HEK293 (cell line): Measurements from ENCODE around the gene FGD6.

Experiments
- CTCF ChIA-PET: fragments of 350-600 bp; formaldehyde crosslinking; extraction: SDS; loops from one replicate; lab custom pipeline; 2021; ENCODE audit warnings: antibody characterized with exemption; lab: Yijun Ruan, JAX
- POLR2A ChIA-PET: fragments of 300-600 bp; formaldehyde crosslinking; extraction: SDS; loops from one replicate; lab custom pipeline; 2020; ENCODE audit warnings: antibody characterized with exemption, inconsistent platforms; lab: Yijun Ruan, JAX
- H3K27ac ChIP-seq: fragments of 200-500 bp; sonication (Bioruptor generic); 2 replicates; pipeline ENCODE4 v1.5.1; 2014; ENCODE audit warnings: low read depth, low read length, control low read depth, inconsistent platforms; ENCODE audit errors: extremely low read depth
- H3K36me3 ChIP-seq, 2 experiments: fragments of 200-500 bp in 1 of 2; sonication (Bioruptor generic) in 1 of 2; 1 replicate in 1 of 2; 2 replicates in 1 of 2; pipeline ENCODE4 v1.5.1; 2014 to 2017; ENCODE audit warnings: inconsistent platforms in 2 of 2, low read length in 2 of 2; ENCODE audit not compliant: control insufficient read depth in 2 of 2, insufficient read depth in 1 of 2
- H3K4me1 ChIP-seq: fragments of 200-500 bp; sonication (Bioruptor generic); 2 replicates; pipeline ENCODE4 v1.5.1; 2014; ENCODE audit warnings: mild to moderate bottlenecking, low read length, inconsistent platforms; ENCODE audit not compliant: control insufficient read depth, insufficient read depth
- H3K4me3 ChIP-seq: 2 replicates; pipeline ENCODE4 v1.5.1; 2011; ENCODE audit warnings: low read depth, mild to moderate bottlenecking, control low read depth, low read length, moderate library complexity
- H3K9me3 ChIP-seq: fragments of 200-500 bp; sonication (Bioruptor generic); 2 replicates; pipeline ENCODE4 v1.5.1; 2014; ENCODE audit warnings: low read depth, low read length, inconsistent platforms; ENCODE audit not compliant: control insufficient read depth, insufficient read depth
- GFI1B ChIP-seq: fragments of 450-650 bp; formaldehyde crosslinking; IDR thresholded peaks from 2 replicates; pipeline ENCODE4 v1.5.1; 2016; ENCODE audit warnings: missing biosample characterization, missing genetic modification characterization
- HOXD13 ChIP-seq: sonication (generic); formaldehyde crosslinking; IDR thresholded peaks from 2 replicates; pipeline ENCODE4 v1.8.0; 2022; ENCODE audit warnings: missing genetic modification reagents, borderline replicate concordance
- IKZF3 ChIP-seq: fragments of 450-650 bp; IDR thresholded peaks from 2 replicates; pipeline ENCODE4 v1.5.0; 2018; ENCODE audit warnings: missing biosample characterization, mild to moderate bottlenecking, missing genetic modification characterization, moderate library complexity
- PRDM1 ChIP-seq: fragments of 450-650 bp; formaldehyde crosslinking; IDR thresholded peaks from 2 replicates; pipeline ENCODE4; 2016; ENCODE audit warnings: missing biosample characterization, missing genetic modification characterization
- SCRT2 ChIP-seq: fragments of 450-650 bp; formaldehyde crosslinking; IDR thresholded peaks from 2 replicates; pipeline ENCODE4 v1.5.1; 2016; ENCODE audit warnings: missing biosample characterization, missing genetic modification characterization
- YY2 ChIP-seq: fragments of 450-650 bp; formaldehyde crosslinking; IDR thresholded peaks from 2 replicates; pipeline ENCODE4 v1.5.1; 2016; ENCODE audit warnings: missing biosample characterization, missing genetic modification characterization
- ZFP41 ChIP-seq: fragments of 450-650 bp; formaldehyde crosslinking; IDR thresholded peaks from 2 replicates; pipeline ENCODE4 v1.5.1; 2016; ENCODE audit warnings: missing biosample characterization, missing genetic modification characterization, borderline replicate concordance
- ZNF132 ChIP-seq: fragments of 450-650 bp; formaldehyde crosslinking; IDR thresholded peaks from 2 replicates; pipeline ENCODE4 v1.5.1; 2017; ENCODE audit warnings: missing biosample characterization, missing genetic modification characterization, borderline replicate concordance
- ZNF146 ChIP-seq: fragments of 450-650 bp; formaldehyde crosslinking; IDR thresholded peaks from 2 replicates; pipeline ENCODE4 v1.5.1; 2016; ENCODE audit warnings: missing biosample characterization, missing genetic modification characterization
- ZNF248 ChIP-seq: fragments of 450-650 bp; formaldehyde crosslinking; IDR thresholded peaks from 2 replicates; pipeline ENCODE4 v1.5.1; 2017; ENCODE audit warnings: missing biosample characterization, missing genetic modification characterization
- ZNF354C ChIP-seq: fragments of 450-650 bp; formaldehyde crosslinking; IDR thresholded peaks from 2 replicates; pipeline ENCODE4 v1.5.1; 2016; ENCODE audit warnings: missing biosample characterization, missing genetic modification characterization, low read depth, borderline replicate concordance
- ZNF433 ChIP-seq: fragments of 450-650 bp; formaldehyde crosslinking; IDR thresholded peaks from 2 replicates; pipeline ENCODE4 v1.5.1; 2016; ENCODE audit warnings: missing biosample characterization, missing genetic modification characterization, low read depth
- ZNF473 ChIP-seq: fragments of 450-650 bp; formaldehyde crosslinking; IDR thresholded peaks from 2 replicates; pipeline ENCODE4 v1.5.1; 2017; ENCODE audit warnings: missing biosample characterization, missing genetic modification characterization
- ZNF530 ChIP-seq: fragments of 450-650 bp; formaldehyde crosslinking; IDR thresholded peaks from 2 replicates; pipeline ENCODE4 v1.5.1; 2016; ENCODE audit warnings: low read depth, missing biosample characterization, missing genetic modification characterization
- ZNF561 ChIP-seq: fragments of 450-650 bp; IDR thresholded peaks from 2 replicates; pipeline ENCODE4 v1.5.1; 2018; ENCODE audit warnings: missing biosample characterization, missing genetic modification characterization, borderline replicate concordance
- ZNF571 ChIP-seq: fragments of 450-650 bp; formaldehyde crosslinking; IDR thresholded peaks from 2 replicates; pipeline ENCODE4 v1.5.0; 2017; ENCODE audit warnings: missing biosample characterization, missing genetic modification characterization
- ZNF639 ChIP-seq: fragments of 450-650 bp; formaldehyde crosslinking; IDR thresholded peaks from 2 replicates; pipeline ENCODE4 v1.5.1; 2016; ENCODE audit warnings: missing biosample characterization, missing genetic modification characterization
- ZNF768 ChIP-seq: fragments of 450-650 bp; formaldehyde crosslinking; IDR thresholded peaks from 2 replicates; pipeline ENCODE4 v1.5.1; 2018; ENCODE audit warnings: missing biosample characterization, mild to moderate bottlenecking, missing genetic modification characterization
- ZNF830 ChIP-seq: fragments of 450-650 bp; IDR thresholded peaks from 2 replicates; pipeline ENCODE4 v1.5.0; 2018; ENCODE audit warnings: missing biosample characterization, missing genetic modification characterization, low read depth, mild to moderate bottlenecking, moderate library complexity
- TF ChIP-seq, protein P1 (sequence below): fragments of 450-650 bp; formaldehyde crosslinking; IDR thresholded peaks from 2 replicates; pipeline ENCODE4 v1.5.1; 2016; ENCODE audit warnings: missing biosample characterization, missing genetic modification characterization, low read depth
- TF ChIP-seq, protein P2 (sequence below): fragments of 450-650 bp; formaldehyde crosslinking; IDR thresholded peaks from 2 replicates; pipeline ENCODE4 v1.5.1; 2016; ENCODE audit warnings: missing biosample characterization, missing genetic modification characterization

Gene FGD6

DNA sequence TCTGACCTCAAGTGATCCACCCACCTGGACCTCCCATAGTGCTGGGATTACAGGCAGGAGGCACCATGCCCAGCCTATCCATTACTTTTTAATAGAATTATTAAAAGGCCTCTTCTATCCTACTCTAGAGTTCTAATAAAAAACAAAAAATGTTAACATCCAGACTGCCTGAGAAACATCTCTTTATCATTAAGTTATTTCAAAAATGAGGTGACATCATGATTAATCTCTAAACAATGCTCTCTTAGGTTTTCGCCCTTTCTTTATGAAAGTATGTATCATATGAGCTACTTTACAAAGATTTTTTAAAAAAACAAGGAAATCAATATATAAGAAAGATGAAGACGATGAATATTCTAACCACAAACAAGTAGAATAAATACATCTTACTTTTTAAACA is 52.6 kb downstream of the FGD6 start:
- peaks cover 5% of the 10 kb centered on the region for H3K4me1 ChIP-seq
- ChIA-PET POLR2A (no interaction called here), CTCF (interaction anchor here (0.6 to 0.7 kb wide), 2 partner anchors 29 to 45 kb away, joined by 3 to 5 read pairs; no protein-coding TSS in a partner anchor)
- no peak overlapping the region for H3K27ac ChIP-seq
- no peaks in the 10 kb centered on the region for H3K9me3 ChIP-seq
- H3K36me3 ChIP-seq: no peaks in the 10 kb centered on the region; a peak in 1 of 3 replicates
- TF ChIP-seq ZNF830 (tag by site-specific recombination): no peak
- no peak for TF ChIP-seq ZNF561 (tag by site-specific recombination)
- TF ChIP-seq ZNF354C (tag by site-specific recombination): no peak
- TF ChIP-seq, protein P1, sequence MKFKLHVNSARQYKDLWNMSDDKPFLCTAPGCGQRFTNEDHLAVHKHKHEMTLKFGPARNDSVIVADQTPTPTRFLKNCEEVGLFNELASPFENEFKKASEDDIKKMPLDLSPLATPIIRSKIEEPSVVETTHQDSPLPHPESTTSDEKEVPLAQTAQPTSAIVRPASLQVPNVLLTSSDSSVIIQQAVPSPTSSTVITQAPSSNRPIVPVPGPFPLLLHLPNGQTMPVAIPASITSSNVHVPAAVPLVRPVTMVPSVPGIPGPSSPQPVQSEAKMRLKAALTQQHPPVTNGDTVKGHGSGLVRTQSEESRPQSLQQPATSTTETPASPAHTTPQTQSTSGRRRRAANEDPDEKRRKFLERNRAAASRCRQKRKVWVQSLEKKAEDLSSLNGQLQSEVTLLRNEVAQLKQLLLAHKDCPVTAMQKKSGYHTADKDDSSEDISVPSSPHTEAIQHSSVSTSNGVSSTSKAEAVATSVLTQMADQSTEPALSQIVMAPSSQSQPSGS (tag by site-specific recombination): peak; percentile 73
- TF ChIP-seq ZNF639 (tag by site-specific recombination): no peak
- no peak for TF ChIP-seq ZNF768 (tag by site-specific recombination)
- TF ChIP-seq ZNF132 (tag by site-specific recombination): no peak
- TF ChIP-seq, all 188 proteins: peak for 1
- H3K4me3 ChIP-seq: no peak overlapping the region

- no peak overlapping the region for H3K27ac ChIP-seq
- POLR2A ChIA-PET: no interaction called here
- peaks cover 5% of the 10 kb centered on the region for H3K4me1 ChIP-seq
- TF ChIP-seq ZFP41: no peak
- no peak for TF ChIP-seq ZNF530 (tag by site-specific recombination)
- TF ChIP-seq HOXD13: no peak
- TF ChIP-seq ZNF571 (tag by site-specific recombination): no peak
- no peak for TF ChIP-seq ZNF473 (tag by site-specific recombination)
- TF ChIP-seq ZNF146 (tag by site-specific recombination): no peak
- TF ChIP-seq PRDM1 (tag by site-specific recombination): no peak
- TF ChIP-seq SCRT2 (tag by site-specific recombination): no peak
- TF ChIP-seq IKZF3: no peak
- TF ChIP-seq GFI1B (tag by site-specific recombination): no peak
- TF ChIP-seq, protein P2, sequence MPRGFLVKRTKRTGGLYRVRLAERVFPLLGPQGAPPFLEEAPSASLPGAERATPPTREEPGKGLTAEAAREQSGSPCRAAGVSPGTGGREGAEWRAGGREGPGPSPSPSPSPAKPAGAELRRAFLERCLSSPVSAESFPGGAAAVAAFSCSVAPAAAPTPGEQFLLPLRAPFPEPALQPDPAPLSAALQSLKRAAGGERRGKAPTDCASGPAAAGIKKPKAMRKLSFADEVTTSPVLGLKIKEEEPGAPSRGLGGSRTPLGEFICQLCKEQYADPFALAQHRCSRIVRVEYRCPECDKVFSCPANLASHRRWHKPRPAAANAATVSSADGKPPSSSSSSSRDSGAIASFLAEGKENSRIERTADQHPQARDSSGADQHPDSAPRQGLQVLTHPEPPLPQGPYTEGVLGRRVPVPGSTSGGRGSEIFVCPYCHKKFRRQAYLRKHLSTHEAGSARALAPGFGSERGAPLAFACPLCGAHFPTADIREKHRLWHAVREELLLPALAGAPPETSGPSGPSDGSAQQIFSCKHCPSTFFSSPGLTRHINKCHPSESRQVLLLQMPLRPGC (tag by site-specific recombination): no peak
- no peak for TF ChIP-seq ZNF433 (tag by site-specific recombination)
- no peak for TF ChIP-seq ZNF248 (tag by site-specific recombination)
- TF ChIP-seq YY2 (tag by site-specific recombination): no peak
- CTCF ChIA-PET: interaction anchor here (0.7 kb wide), 1 partner anchor 49 kb away, joined by 3 read pairs; no protein-coding TSS in a partner anchor
- H3K36me3 ChIP-seq: no peaks in the 10 kb centered on the region
- H3K9me3 ChIP-seq: no peaks in the 10 kb centered on the region
- H3K4me3 ChIP-seq: no peak overlapping the region
These were observed 58.3 kb downstream of the FGD6 start for GRCh38 chr12:95158919-95159318.
